ENCODE measurements around the gene VAT1L.

VAT1L gene

DNA sequence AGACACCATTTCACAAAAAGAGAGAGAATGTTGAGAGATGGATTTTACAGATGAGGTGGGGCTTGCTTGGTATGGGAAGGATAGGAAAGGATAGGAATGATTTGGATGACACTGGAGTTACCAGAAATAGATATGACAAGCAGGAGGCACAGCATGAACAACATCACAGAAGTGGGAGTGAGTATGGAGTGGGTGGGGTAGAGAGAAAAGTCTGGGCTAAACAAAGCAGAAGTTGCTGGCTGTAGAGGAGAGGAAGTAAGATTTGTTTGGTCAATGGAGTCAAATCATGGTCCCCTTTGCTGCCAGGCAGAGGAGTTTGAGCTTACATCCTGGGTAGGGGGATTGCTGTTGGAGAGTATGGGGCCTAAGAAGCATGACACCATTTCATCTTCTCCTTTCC, 101.7 kb downstream of the VAT1L start:
- H3K4me3 ChIP-seq (ENCODE audit: extremely low read depth, insufficient read depth, low read length, poor library complexity, severe bottlenecking), result no peak overlapping the region
- no peaks in the 10 kb centered on the region for H3K4me1 ChIP-seq (ENCODE audit: control insufficient read depth, insufficient read depth, low read length, poor library complexity, severe bottlenecking)
- H3K27ac ChIP-seq (ENCODE audit: low read depth, low read length, severe bottlenecking), result no peak overlapping the region
- no peaks in the 10 kb centered on the region for H3K9me3 ChIP-seq (ENCODE audit: control insufficient read depth, low read length)
- H3K36me3 ChIP-seq (ENCODE audit: control insufficient read depth, insufficient read depth, low read length), result no peaks in the 10 kb centered on the region

- H3K4me3 ChIP-seq (ENCODE audit: extremely low read depth, insufficient read depth, low read length, poor library complexity, severe bottlenecking), result no peak overlapping the region
- H3K9me3 ChIP-seq (ENCODE audit: control insufficient read depth, low read length), result no peaks in the 10 kb centered on the region
- H3K27ac ChIP-seq (ENCODE audit: low read depth, low read length, severe bottlenecking), result no peak overlapping the region
- 69 to 74% methylated on average over 4 to 6 of the region's 6 CpGs for WGBS, 2 experiments (ENCODE audit: insufficient coverage in 2 of 2)
- peaks cover 12% of the 10 kb centered on the region for H3K4me1 ChIP-seq (ENCODE audit: control insufficient read depth, insufficient read depth, low read length, poor library complexity, severe bottlenecking)
- H3K36me3 ChIP-seq (ENCODE audit: control insufficient read depth, insufficient read depth, low read length), result no peaks in the 10 kb centered on the region
Measured at GRCh38 chr16:77894162-77894561, 105.8 kb downstream of the VAT1L start.

GRCh38 chr16:77895962-77896361, 107.6 kb downstream of the VAT1L start:
- Histone ChIP-seq H3K27ac (ENCODE audit: low read depth, low read length, severe bottlenecking) (peak overlapping the region; percentile 12), H3K4me1 (ENCODE audit: control insufficient read depth, insufficient read depth, low read length, poor library complexity, severe bottlenecking) (peaks cover 12% of the 10 kb centered on the region), H3K9me3 (ENCODE audit: control insufficient read depth, low read length) (no peaks in the 10 kb centered on the region), H3K4me3 (ENCODE audit: extremely low read depth, insufficient read depth, low read length, poor library complexity, severe bottlenecking) (no peak overlapping the region), H3K36me3 (ENCODE audit: control insufficient read depth, insufficient read depth, low read length) (no peaks in the 10 kb centered on the region)
- WGBS, 2 experiments (ENCODE audit: insufficient coverage in 2 of 2), result 70 to 80% methylated on average over 5 to 7 of the region's 7 CpGs

DNA sequence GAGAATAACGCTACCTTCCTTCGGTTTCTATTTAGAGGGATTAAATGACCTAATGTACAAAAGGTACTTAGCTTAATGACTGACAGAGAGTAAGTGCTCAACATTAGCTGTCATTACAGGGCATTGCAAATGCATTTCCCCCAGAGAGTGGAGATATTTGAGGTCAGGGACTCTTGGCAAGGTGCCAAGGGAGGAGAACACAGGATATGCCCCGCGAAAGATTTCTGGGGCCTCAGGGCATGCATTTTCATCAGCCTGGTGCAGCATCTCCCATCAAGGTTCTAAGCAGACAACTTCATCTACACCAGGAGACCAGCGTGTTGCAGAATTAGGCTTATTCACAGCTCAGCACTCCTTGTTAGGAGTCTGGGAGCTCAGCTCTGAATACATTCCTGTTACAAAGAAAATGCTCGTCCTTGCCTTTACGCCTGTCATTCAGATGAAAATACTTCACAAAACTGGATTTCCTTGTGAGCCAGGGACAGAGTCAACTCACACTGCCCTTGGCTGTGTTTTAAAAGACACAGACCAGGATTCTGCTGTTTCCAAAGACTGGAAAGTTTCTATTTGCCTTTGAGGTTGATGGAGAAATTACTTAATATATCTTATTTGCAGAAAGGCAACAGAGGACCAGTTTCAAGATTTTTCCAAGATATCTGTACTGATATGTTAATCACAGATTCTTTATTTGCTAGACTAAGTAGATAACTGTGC, 108.2 kb downstream of the VAT1L start:
- WGBS, 2 experiments (ENCODE audit: insufficient coverage in 2 of 2), result 62 to 72% methylated on average over 7 of the region's 7 CpGs
- Histone ChIP-seq H3K4me3 (ENCODE audit: extremely low read depth, insufficient read depth, low read length, poor library complexity, severe bottlenecking) (no peak overlapping the region), H3K36me3 (ENCODE audit: control insufficient read depth, insufficient read depth, low read length) (no peaks in the 10 kb centered on the region)

GRCh38 chr16:77897129-77897437, 108.7 kb downstream of the VAT1L start:
- H3K4me1 ChIP-seq (ENCODE audit: control insufficient read depth, insufficient read depth, low read length, poor library complexity, severe bottlenecking), result peaks cover 12% of the 10 kb centered on the region
- H3K4me3 ChIP-seq (ENCODE audit: extremely low read depth, insufficient read depth, low read length, poor library complexity, severe bottlenecking), result no peak overlapping the region
- no peaks in the 10 kb centered on the region for H3K36me3 ChIP-seq (ENCODE audit: control insufficient read depth, insufficient read depth, low read length)
- H3K27ac ChIP-seq (ENCODE audit: low read depth, low read length, severe bottlenecking), result no peak overlapping the region
- no peaks in the 10 kb centered on the region for H3K9me3 ChIP-seq (ENCODE audit: control insufficient read depth, low read length)
- 88 to 100% methylated on average over 1 to 2 of the region's 3 CpGs for WGBS, 2 experiments (ENCODE audit: insufficient coverage in 2 of 2)

More for the DNA sequence above, 108.2 kb downstream of the VAT1L start:
- Histone ChIP-seq H3K4me1 (ENCODE audit: control insufficient read depth, insufficient read depth, low read length, poor library complexity, severe bottlenecking) (peaks cover 12% of the 10 kb centered on the region), H3K9me3 (ENCODE audit: control insufficient read depth, low read length) (no peaks in the 10 kb centered on the region), H3K27ac (ENCODE audit: low read depth, low read length, severe bottlenecking) (peak overlapping the region; percentile 12)

- 75 to 85% methylated on average over 1 of the region's 4 CpGs for WGBS, 2 experiments (ENCODE audit: insufficient coverage in 2 of 2)
- Histone ChIP-seq H3K4me1 (ENCODE audit: control insufficient read depth, insufficient read depth, low read length, poor library complexity, severe bottlenecking) (peaks cover 12% of the 10 kb centered on the region), H3K27ac (ENCODE audit: low read depth, low read length, severe bottlenecking) (no peak overlapping the region), H3K4me3 (ENCODE audit: extremely low read depth, insufficient read depth, low read length, poor library complexity, severe bottlenecking) (no peak overlapping the region), H3K9me3 (ENCODE audit: control insufficient read depth, low read length) (no peaks in the 10 kb centered on the region), H3K36me3 (ENCODE audit: control insufficient read depth, insufficient read depth, low read length) (no peaks in the 10 kb centered on the region)
Measured at GRCh38 chr16:77897831-77898605, 109.7 kb downstream of the VAT1L start.

- 86 to 89% methylated on average over 1 to 2 of the region's 2 CpGs for WGBS, 2 experiments (ENCODE audit: insufficient coverage in 2 of 2)
- Histone ChIP-seq H3K36me3 (ENCODE audit: control insufficient read depth, insufficient read depth, low read length) (no peaks in the 10 kb centered on the region), H3K4me3 (ENCODE audit: extremely low read depth, insufficient read depth, low read length, poor library complexity, severe bottlenecking) (no peak overlapping the region), H3K27ac (ENCODE audit: low read depth, low read length, severe bottlenecking) (no peak overlapping the region), H3K9me3 (ENCODE audit: control insufficient read depth, low read length) (no peaks in the 10 kb centered on the region), H3K4me1 (ENCODE audit: control insufficient read depth, insufficient read depth, low read length, poor library complexity, severe bottlenecking) (peaks cover 12% of the 10 kb centered on the region)
Measured at GRCh38 chr16:77898671-77899211, 110.4 kb downstream of the VAT1L start.

GRCh38 chr16:77899416-77899815, 111.1 kb downstream of the VAT1L start:
- WGBS, 2 experiments (ENCODE audit: insufficient coverage in 2 of 2), result 84 to 100% methylated on average over 2 to 3 of the region's 3 CpGs
- no peak overlapping the region for H3K4me3 ChIP-seq (ENCODE audit: extremely low read depth, insufficient read depth, low read length, poor library complexity, severe bottlenecking)

GRCh38 chr16:77905374-77905920, 117.1 kb downstream of the VAT1L start:
- no peak overlapping the region for H3K27ac ChIP-seq (ENCODE audit: low read depth, low read length, severe bottlenecking)
- no peaks in the 10 kb centered on the region for H3K9me3 ChIP-seq (ENCODE audit: control insufficient read depth, low read length)
- no peak overlapping the region for H3K4me3 ChIP-seq (ENCODE audit: extremely low read depth, insufficient read depth, low read length, poor library complexity, severe bottlenecking)
- no peaks in the 10 kb centered on the region for H3K4me1 ChIP-seq (ENCODE audit: control insufficient read depth, insufficient read depth, low read length, poor library complexity, severe bottlenecking)
- WGBS, 2 experiments (ENCODE audit: insufficient coverage in 2 of 2), result 90 to 93% methylated on average over 4 to 6 of the region's 7 CpGs
- H3K36me3 ChIP-seq (ENCODE audit: control insufficient read depth, insufficient read depth, low read length), result no peaks in the 10 kb centered on the region

More at GRCh38 chr16:77899416-77899815, 111.1 kb downstream of the VAT1L start:
- Histone ChIP-seq H3K36me3 (ENCODE audit: control insufficient read depth, insufficient read depth, low read length) (no peaks in the 10 kb centered on the region), H3K27ac (ENCODE audit: low read depth, low read length, severe bottlenecking) (no peak overlapping the region), H3K9me3 (ENCODE audit: control insufficient read depth, low read length) (no peaks in the 10 kb centered on the region), H3K4me1 (ENCODE audit: control insufficient read depth, insufficient read depth, low read length, poor library complexity, severe bottlenecking) (peaks cover 12% of the 10 kb centered on the region)

- 100% methylated on average over 1 of the region's 3 CpGs for whole genome bisulfite sequencing, 2 experiments (ENCODE audit: insufficient coverage in 2 of 2)
- H3K27ac ChIP-seq (ENCODE audit: low read depth, low read length, severe bottlenecking), result no peak overlapping the region
- no peaks in the 10 kb centered on the region for H3K4me1 ChIP-seq (ENCODE audit: control insufficient read depth, insufficient read depth, low read length, poor library complexity, severe bottlenecking)
- H3K4me3 ChIP-seq (ENCODE audit: extremely low read depth, insufficient read depth, low read length, poor library complexity, severe bottlenecking), result no peak overlapping the region
- no peaks in the 10 kb centered on the region for H3K36me3 ChIP-seq (ENCODE audit: control insufficient read depth, insufficient read depth, low read length)
- H3K9me3 ChIP-seq (ENCODE audit: control insufficient read depth, low read length), result no peaks in the 10 kb centered on the region
Measured at GRCh38 chr16:77910021-77910420, 121.7 kb downstream of the VAT1L start.

All from mesodermal cell (in vitro differentiated cells).